Fibroblast of lung (primary cell): ENCODE data around the gene SLC44A5. TPM values are rescaled to one million over a fixed set of nuclear protein-coding genes. Genes with fewer than 3 reads are reported as not detected.

Experiments used
- DNase-seq, 2 donors: peaks; one replicate each; pipeline versions ENCODE4 v3.0.0 to v3.0.0-alpha.2; 2010; ENCODE audit warnings: low read depth in 2 of 2
- H2AFZ ChIP-seq: 2 replicates; pipeline ENCODE4 v1.5.1; 2012; ENCODE audit warnings: low read length, control low read depth, inconsistent platforms
- H3K27ac ChIP-seq: 2 replicates; pipeline ENCODE4 v1.5.1; 2011; ENCODE audit warnings: low read length, control low read depth; ENCODE audit not compliant: insufficient read depth
- H3K27me3 ChIP-seq: 2 replicates; pipeline ENCODE4 v1.5.1; 2011; ENCODE audit warnings: mild to moderate bottlenecking, low read length; ENCODE audit not compliant: control insufficient read depth, insufficient read depth
- H3K36me3 ChIP-seq: 2 replicates; pipeline ENCODE4 v1.5.1; 2011; ENCODE audit warnings: low read length; ENCODE audit not compliant: control insufficient read depth, insufficient read depth
- H3K4me1 ChIP-seq: 2 replicates; pipeline ENCODE4 v1.5.1; 2011; ENCODE audit warnings: low read length; ENCODE audit not compliant: control insufficient read depth, insufficient read depth; ENCODE audit errors: extremely low read depth
- H3K4me2 ChIP-seq: 2 replicates; pipeline ENCODE4 v1.5.1; 2011; ENCODE audit warnings: low read length, control low read depth; ENCODE audit not compliant: insufficient read depth; ENCODE audit errors: extremely low read depth
- H3K4me3 ChIP-seq, 4 experiments: fragments of 200-600 bp in 1 of 4; sonication (generic) in 1 of 4; replicated peaks in 1 of 4; 2 replicates each; pipeline ENCODE4 v1.5.1; 2011 to 2016; ENCODE audit warnings: low read length in 4 of 4, low read depth in 3 of 4, mild to moderate bottlenecking in 3 of 4, control low read depth in 2 of 4, inconsistent platforms in 1 of 4, mixed read lengths in 1 of 4; ENCODE audit not compliant: insufficient read depth in 1 of 4; ENCODE audit errors: control extremely low read depth in 1 of 4
- H3K79me2 ChIP-seq: 2 replicates; pipeline ENCODE4 v1.5.1; 2012; ENCODE audit warnings: mild to moderate bottlenecking, low read length, inconsistent platforms; ENCODE audit not compliant: control insufficient read depth, insufficient read depth
- H3K9ac ChIP-seq: 2 replicates; pipeline ENCODE4 v1.5.1; 2011; ENCODE audit warnings: mild to moderate bottlenecking, low read length, control low read depth; ENCODE audit not compliant: insufficient read depth
- H3K9me3 ChIP-seq: 2 replicates; pipeline ENCODE4 v1.5.1; 2012; ENCODE audit warnings: low read depth, low read length; ENCODE audit not compliant: control insufficient read depth, insufficient read depth
- H4K20me1 ChIP-seq: 2 replicates; pipeline ENCODE4 v1.5.1; 2011; ENCODE audit warnings: low read length; ENCODE audit not compliant: control insufficient read depth, insufficient read depth; ENCODE audit errors: extremely low read depth
- EZH2 ChIP-seq: IDR thresholded peaks from 2 replicates; pipeline ENCODE4 v1.5.1; 2012; ENCODE audit warnings: low read length, control low read depth, mild to moderate bottlenecking; ENCODE audit errors: missing control alignments
- polyA plus RNA-seq, 2 donors: library from polyadenylated mRNA; depleted of rRNA in 1 of 2; stranded (reverse) in 1 of 2; unstranded in 1 of 2; fragments of >200 nt; gene quantifications; 2 replicates each; pipeline ENCODE4 v1.2.1, GENCODE V29; 2011 to 2012; ENCODE audit warnings: missing spikeins in 1 of 2
- total RNA-seq: library from RNA; depleted of rRNA; stranded (reverse); fragments of >200 nt; gene quantifications from 2 replicates; pipeline ENCODE4 v1.2.1, GENCODE V29; 2014
- TF ChIP-seq, protein P1 (sequence below), 2 donors: IDR thresholded peaks in 1 of 2; conservative IDR thresholded peaks in 1 of 2; 1 replicate in 1 of 2; 2 replicates in 1 of 2; pipeline ENCODE4 v1.5.1; 2011 to 2012; ENCODE audit warnings: low read length in 2 of 2, control low read depth in 1 of 2, inconsistent platforms in 1 of 2, low read depth in 1 of 2, mild to moderate bottlenecking in 1 of 2

The SLC44A5 gene
- total and polyA plus RNA-seq, 2 donors (not counting 1 experiment from before 2014, with no cell fraction given) = under 0.01 to 0.03 TPM

GRCh38 chr1:75521658-75522057 lies 89.3 kb downstream of the SLC44A5 start:
- H3K36me3 ChIP-seq = no peaks in the 10 kb centered on the region
- no peak overlapping the region for H3K9ac ChIP-seq
- H3K79me2 ChIP-seq = no peaks in the 10 kb centered on the region
- no peak overlapping the region for H3K4me3 ChIP-seq
- no peaks in the 10 kb centered on the region for H4K20me1 ChIP-seq
- H2AFZ ChIP-seq = no peak overlapping the region
- no peaks in the 10 kb centered on the region for H3K27me3 ChIP-seq
- no peaks in the 10 kb centered on the region for H3K9me3 ChIP-seq
- TF ChIP-seq, protein P1, sequence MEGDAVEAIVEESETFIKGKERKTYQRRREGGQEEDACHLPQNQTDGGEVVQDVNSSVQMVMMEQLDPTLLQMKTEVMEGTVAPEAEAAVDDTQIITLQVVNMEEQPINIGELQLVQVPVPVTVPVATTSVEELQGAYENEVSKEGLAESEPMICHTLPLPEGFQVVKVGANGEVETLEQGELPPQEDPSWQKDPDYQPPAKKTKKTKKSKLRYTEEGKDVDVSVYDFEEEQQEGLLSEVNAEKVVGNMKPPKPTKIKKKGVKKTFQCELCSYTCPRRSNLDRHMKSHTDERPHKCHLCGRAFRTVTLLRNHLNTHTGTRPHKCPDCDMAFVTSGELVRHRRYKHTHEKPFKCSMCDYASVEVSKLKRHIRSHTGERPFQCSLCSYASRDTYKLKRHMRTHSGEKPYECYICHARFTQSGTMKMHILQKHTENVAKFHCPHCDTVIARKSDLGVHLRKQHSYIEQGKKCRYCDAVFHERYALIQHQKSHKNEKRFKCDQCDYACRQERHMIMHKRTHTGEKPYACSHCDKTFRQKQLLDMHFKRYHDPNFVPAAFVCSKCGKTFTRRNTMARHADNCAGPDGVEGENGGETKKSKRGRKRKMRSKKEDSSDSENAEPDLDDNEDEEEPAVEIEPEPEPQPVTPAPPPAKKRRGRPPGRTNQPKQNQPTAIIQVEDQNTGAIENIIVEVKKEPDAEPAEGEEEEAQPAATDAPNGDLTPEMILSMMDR (conservative IDR thresholded peaks at IDR 0.05 in 1 of 2, IDR thresholded peaks at IDR 0.05 in 1 of 2; ENCODE audit: low read depth in 1 of 2, low read length in 2 of 2) = no peak
- no peak for TF ChIP-seq EZH2
- no peak overlapping the region for H3K4me2 ChIP-seq
- DNase-seq = no peak
- no peaks in the 10 kb centered on the region for H3K4me1 ChIP-seq
- H3K27ac ChIP-seq = no peak overlapping the region

DNA sequence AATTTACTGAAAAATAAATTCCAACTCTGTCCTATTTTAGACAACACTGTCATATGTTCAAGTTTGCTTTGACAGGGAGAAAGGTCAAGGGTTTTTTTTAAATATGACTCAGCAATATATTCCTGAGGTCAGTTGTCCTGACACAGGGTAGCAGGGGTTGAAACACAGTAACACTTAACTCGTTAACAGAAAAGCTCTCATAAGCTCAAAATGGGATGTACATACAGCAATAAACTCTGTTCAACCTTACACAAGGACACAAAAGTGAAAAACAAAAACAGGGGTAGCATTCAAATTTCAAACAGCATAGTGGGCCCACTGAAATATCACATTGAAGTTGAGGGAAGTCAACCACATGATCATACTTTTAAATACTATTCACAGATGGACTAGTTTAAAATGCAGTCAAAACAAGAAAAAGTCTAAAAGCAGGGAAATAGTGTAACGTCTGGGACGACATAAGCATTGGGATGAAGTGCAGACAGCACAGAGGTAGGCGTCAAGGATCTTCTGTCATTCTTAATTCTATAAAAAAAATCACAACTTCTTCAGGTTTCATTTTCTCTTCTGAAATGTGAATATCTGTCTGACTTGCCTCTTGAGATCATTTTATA lies 89.9 kb downstream of the SLC44A5 start:
- no peak for DNase-seq
- TF ChIP-seq EZH2 = no peak
- no peak overlapping the region for H3K4me2 ChIP-seq
- H3K4me3 ChIP-seq = no peak overlapping the region
- H3K27me3 ChIP-seq = no peaks in the 10 kb centered on the region
- H4K20me1 ChIP-seq = no peaks in the 10 kb centered on the region
- H3K9me3 ChIP-seq = no peaks in the 10 kb centered on the region
- H3K79me2 ChIP-seq = no peaks in the 10 kb centered on the region
- no peaks in the 10 kb centered on the region for H3K36me3 ChIP-seq
- H3K27ac ChIP-seq = no peak overlapping the region
- H3K4me1 ChIP-seq = no peaks in the 10 kb centered on the region
- no peak overlapping the region for H2AFZ ChIP-seq
- no peak overlapping the region for H3K9ac ChIP-seq

GRCh38 chr1:75519651-75520427 lies 91.1 kb downstream of the SLC44A5 start:
- no peaks in the 10 kb centered on the region for H3K9me3 ChIP-seq
- DNase-seq = peak in 1 of 2 donors; percentile 63
- H3K79me2 ChIP-seq = no peaks in the 10 kb centered on the region
- no peak overlapping the region for H3K4me2 ChIP-seq
- H3K4me3 ChIP-seq = no peak overlapping the region
- no peaks in the 10 kb centered on the region for H3K36me3 ChIP-seq
- H3K4me1 ChIP-seq = no peaks in the 10 kb centered on the region
- H2AFZ ChIP-seq = no peak overlapping the region
- TF ChIP-seq EZH2 = no peak
- TF ChIP-seq, protein P1 (conservative IDR thresholded peaks at IDR 0.05 in 1 of 2, IDR thresholded peaks at IDR 0.05 in 1 of 2; ENCODE audit: low read depth in 1 of 2, low read length in 2 of 2) = no peak
- no peaks in the 10 kb centered on the region for H3K27me3 ChIP-seq
- H3K27ac ChIP-seq = no peak overlapping the region
- H3K9ac ChIP-seq = no peak overlapping the region
- H4K20me1 ChIP-seq = no peaks in the 10 kb centered on the region
